ENCODE data around the gene CEACAM5. TPM values are rescaled to one million over a fixed set of nuclear protein-coding genes. Genes with fewer than 3 reads are reported as not detected.

CEACAM5 gene
- total RNA-seq, 2 experiments from 2014 or later = not detected

GRCh38 chr19:41709951-41710645 lies 1.7 kb downstream of the CEACAM5 start:
- POLR2A ChIA-PET = no interaction called here
- DNase-seq (ENCODE audit: low spot score) = no peak
- intact Hi-C loops (cut with micrococcal nuclease; ENCODE audit: unreplicated experiment) = no loop called here
- no peaks in the 10 kb centered on the region for H3K9me3 ChIP-seq (ENCODE audit: low read length)
- no peaks in the 10 kb centered on the region for H3K79me2 ChIP-seq (ENCODE audit: insufficient read depth, low read depth, low read length)
- BruUV-seq (replicated peaks) = no TSS peak
- no peak overlapping the region for H3K4me2 ChIP-seq (ENCODE audit: low read length)
- H3K4me1 ChIP-seq (ENCODE audit: insufficient read depth, low read length, poor library complexity, severe bottlenecking) = no peaks in the 10 kb centered on the region
- H4K20me1 ChIP-seq (ENCODE audit: insufficient read depth, low read length) = no peaks in the 10 kb centered on the region; the same call in 1 of the 2 replicates
- no peaks in the 10 kb centered on the region for H3K9me2 ChIP-seq (ENCODE audit: insufficient read depth, low read length)
- TF ChIP-seq CTCF (conservative IDR thresholded peaks at IDR 0.05; ENCODE audit: low read length) (no peak), EZH2phosphoT487 (IDR thresholded peaks at IDR 0.05; ENCODE audit: borderline replicate concordance, low read depth, low read length) (no peak)
- H2AFZ ChIP-seq (ENCODE audit: low read length) = no peak overlapping the region
- no peak overlapping the region for H3K27ac ChIP-seq (ENCODE audit: low read depth, low read length, poor library complexity, severe bottlenecking)
- H3K4me3 ChIP-seq (ENCODE audit: low read depth, low read length, poor library complexity, severe bottlenecking) = no peak overlapping the region
- CTCF ChIA-PET (ENCODE audit: unreplicated experiment) = interaction anchor here (0.5 kb wide), 1 partner anchor 35 kb away, joined by 3 read pairs; no protein-coding TSS in a partner anchor
- no peaks in the 10 kb centered on the region for H3K36me3 ChIP-seq (ENCODE audit: insufficient read depth, low read length)

DNA sequence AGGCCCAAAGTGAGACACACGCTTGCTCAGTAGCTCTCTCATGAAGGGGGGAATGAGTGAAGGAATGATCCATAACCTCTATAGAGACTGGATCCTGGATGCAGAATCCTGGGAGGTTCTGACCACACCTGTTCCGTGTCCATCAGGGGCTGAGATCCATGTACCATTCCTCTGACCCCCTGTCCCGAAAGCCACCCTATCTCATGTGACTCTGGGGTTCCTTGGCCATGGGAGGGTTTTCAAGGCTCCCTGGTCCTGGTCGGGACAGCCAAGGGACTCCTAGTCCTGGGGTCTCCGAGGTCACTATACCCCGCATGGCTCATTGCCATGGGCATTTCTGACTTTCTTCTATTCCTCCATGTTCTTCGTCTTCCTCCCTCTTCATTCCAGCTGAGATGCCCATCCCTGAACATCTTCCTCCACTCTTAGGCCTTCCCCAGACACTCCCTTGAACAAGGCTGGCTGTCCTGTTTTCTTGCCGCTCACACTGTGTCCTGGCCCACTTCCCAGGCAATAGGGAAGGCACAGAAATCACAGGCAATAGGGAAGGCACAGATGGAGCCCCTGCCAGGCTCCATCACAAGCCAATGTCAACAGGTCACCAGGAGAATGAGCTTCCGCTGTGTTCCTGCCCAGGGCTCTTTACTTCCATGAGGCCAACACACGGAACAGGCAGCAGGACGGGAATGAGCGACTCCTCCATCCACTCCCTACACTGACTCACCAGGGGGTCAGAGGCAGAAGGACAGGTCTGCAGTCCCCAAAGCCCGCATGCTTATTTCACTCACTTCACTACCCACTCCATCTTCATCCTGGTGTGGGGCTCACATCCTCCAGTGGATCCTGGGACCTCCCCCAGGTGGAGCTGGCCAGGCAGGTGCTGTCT lies 3.2 kb downstream of the CEACAM5 start:
- no peaks in the 10 kb centered on the region for H3K36me3 ChIP-seq (ENCODE audit: insufficient read depth, low read length)
- TF ChIP-seq EZH2phosphoT487 (IDR thresholded peaks at IDR 0.05; ENCODE audit: borderline replicate concordance, low read depth, low read length) = no peak
- no peak for TF ChIP-seq CTCF (conservative IDR thresholded peaks at IDR 0.05; ENCODE audit: low read length)
- no peaks in the 10 kb centered on the region for H3K9me2 ChIP-seq (ENCODE audit: insufficient read depth, low read length)
- no peak overlapping the region for H3K4me3 ChIP-seq (ENCODE audit: low read depth, low read length, poor library complexity, severe bottlenecking)
- H3K4me2 ChIP-seq (ENCODE audit: low read length) = no peak overlapping the region
- no peaks in the 10 kb centered on the region for H3K9me3 ChIP-seq (ENCODE audit: low read length)
- intact Hi-C loops (cut with micrococcal nuclease; ENCODE audit: unreplicated experiment) = no loop called here
- ChIA-PET CTCF (ENCODE audit: unreplicated experiment) (no interaction called here), POLR2A (no interaction called here)
- DNase-seq (ENCODE audit: low spot score) = no peak
- H3K79me2 ChIP-seq (ENCODE audit: insufficient read depth, low read depth, low read length) = no peaks in the 10 kb centered on the region
- no peaks in the 10 kb centered on the region for H3K4me1 ChIP-seq (ENCODE audit: insufficient read depth, low read length, poor library complexity, severe bottlenecking)
- no peaks in the 10 kb centered on the region; the same call in 1 of the 2 replicates for H4K20me1 ChIP-seq (ENCODE audit: insufficient read depth, low read length)
- no peak overlapping the region for H2AFZ ChIP-seq (ENCODE audit: low read length)
- H3K27ac ChIP-seq (ENCODE audit: low read depth, low read length, poor library complexity, severe bottlenecking) = no peak overlapping the region
- BruUV-seq (replicated peaks) = no TSS peak

Measured in OCI-LY7 (cell line).